GM12891 (cell line): Measurements from ENCODE around the gene RAB28.

Experiments used
- DNase-seq: peaks from one replicate; pipeline ENCODE4 v3.0.0; 2011; ENCODE audit warnings: low spot score; ENCODE audit not compliant: insufficient read length
- FAIRE-seq: peaks from 2 replicates; lab custom pipeline; 2011; peaks lifted over from hg19 to GRCh38; lab: Jason Lieb, UNC
- PAX5 ChIP-seq: IDR thresholded peaks from 2 replicates; pipeline ENCODE4 v1.6.1; 2011; ENCODE audit warnings: low read length, moderate library complexity, mild to moderate bottlenecking; ENCODE audit not compliant: insufficient read depth, severe bottlenecking
- POLR2A ChIP-seq: IDR thresholded peaks from 2 replicates; pipeline ENCODE4 v1.6.1; 2011; ENCODE audit warnings: low read depth, low read length, control low read depth
- POLR2AphosphoS5 ChIP-seq: IDR thresholded peaks from 2 replicates; pipeline ENCODE4 v1.6.1; 2011; ENCODE audit warnings: low read depth, low read length, control low read depth
- POU2F2 ChIP-seq: IDR thresholded peaks from 2 replicates; pipeline ENCODE4 v1.6.1; 2011; ENCODE audit warnings: low read depth, mild to moderate bottlenecking, control low read depth, low read length, moderate library complexity
- SPI1 ChIP-seq: IDR thresholded peaks from 2 replicates; pipeline ENCODE4 v1.6.1; 2011; ENCODE audit warnings: low read depth, low read length, control low read depth
- TAF1 ChIP-seq: IDR thresholded peaks from 2 replicates; pipeline ENCODE4 v1.6.1; 2011; ENCODE audit warnings: low read depth, low read length, control low read depth

The RAB28 gene

GRCh38 chr4:13511101-13511500 is 27.0 kb upstream of the RAB28 start:
- TF ChIP-seq SPI1 (no peak), POU2F2 (no peak), PAX5 (no peak), POLR2A (no peak), TAF1 (no peak), POLR2AphosphoS5 (no peak)
- FAIRE-seq (no peak), DNase-seq (no peak)

DNA sequence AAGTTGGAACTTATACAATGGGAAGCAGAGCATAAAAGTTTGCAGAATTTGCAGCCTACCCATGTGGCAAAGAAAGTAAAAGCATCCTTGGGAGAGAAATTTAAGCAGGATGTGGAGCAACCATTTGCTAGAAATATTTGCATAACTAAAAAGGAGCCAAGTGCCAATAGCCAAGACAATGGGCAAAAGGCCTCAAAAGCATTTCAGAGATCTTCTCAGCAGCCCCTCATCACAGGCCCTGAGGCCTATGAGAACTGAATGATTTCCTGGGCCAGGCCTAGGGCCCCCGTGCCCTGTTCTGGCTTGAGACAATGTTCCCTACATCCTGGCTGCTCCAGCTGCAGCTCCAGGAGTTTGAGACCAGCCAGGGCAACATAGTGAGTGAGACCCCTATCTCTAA is 25.3 kb upstream of the RAB28 start:
- no peak for TF ChIP-seq POU2F2
- TF ChIP-seq POLR2AphosphoS5 = no peak
- TF ChIP-seq POLR2A = no peak
- TF ChIP-seq SPI1 = no peak
- no peak for DNase-seq
- no peak for FAIRE-seq

- FAIRE-seq (no peak), DNase-seq (no peak)
- TF ChIP-seq POU2F2 = no peak
- TF ChIP-seq POLR2AphosphoS5 = no peak
- no peak for TF ChIP-seq SPI1
- TF ChIP-seq TAF1 = no peak
- no peak for TF ChIP-seq POLR2A
- TF ChIP-seq PAX5 = no peak
These were observed 20.2 kb upstream of the RAB28 start for GRCh38 chr4:13504374-13504773.

DNA sequence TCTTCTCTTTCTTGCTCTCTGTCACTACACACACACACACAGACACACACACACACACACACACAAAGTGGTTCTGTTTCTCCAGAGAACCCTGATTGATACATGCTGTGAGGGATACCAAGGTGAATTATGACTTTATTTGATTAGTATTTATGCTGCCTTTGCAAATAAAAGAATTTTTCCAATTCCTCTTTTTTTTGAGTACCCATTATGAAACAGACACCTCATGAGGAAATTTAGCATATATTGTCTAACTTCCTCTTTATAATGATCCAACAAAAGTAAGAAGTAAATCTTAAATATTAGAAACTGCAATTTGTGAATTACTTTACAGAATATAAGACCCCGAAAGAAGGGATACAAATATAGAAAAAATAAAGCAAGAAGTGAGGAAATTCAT is 14.3 kb upstream of the RAB28 start:
- TF ChIP-seq POLR2AphosphoS5 (no peak), POU2F2 (no peak), POLR2A (no peak), TAF1 (no peak), PAX5 (no peak), SPI1 (no peak)
- no peak for DNase-seq
- FAIRE-seq = no peak

DNA sequence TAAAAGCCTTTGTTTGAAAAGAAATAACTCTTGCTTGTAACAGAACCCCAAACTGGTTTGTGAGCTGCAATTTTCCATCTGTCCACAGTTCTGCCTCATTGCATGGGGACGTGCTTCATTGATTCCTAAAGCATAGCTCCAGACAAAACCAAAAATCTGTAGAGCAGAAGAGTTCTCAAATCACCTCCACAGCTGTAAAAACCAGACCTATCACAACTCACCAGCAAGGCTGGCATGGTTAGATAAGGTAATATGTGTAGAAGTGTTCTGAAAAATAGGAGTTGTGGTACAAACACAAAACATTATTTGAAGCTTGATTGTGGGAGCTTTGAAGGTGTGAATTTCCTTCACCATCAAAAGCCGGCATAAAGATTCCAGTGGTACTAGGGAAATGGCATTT is 12.5 kb upstream of the RAB28 start:
- DNase-seq = no peak
- no peak for FAIRE-seq
- TF ChIP-seq POU2F2 = no peak
- TF ChIP-seq PAX5 = no peak
- TF ChIP-seq POLR2AphosphoS5 = no peak
- TF ChIP-seq POLR2A = no peak

GRCh38 chr4:13495753-13496152 is 11.6 kb upstream of the RAB28 start:
- FAIRE-seq = no peak
- DNase-seq = no peak
- TF ChIP-seq TAF1 (no peak), POU2F2 (no peak), POLR2A (no peak), POLR2AphosphoS5 (no peak), PAX5 (no peak), SPI1 (no peak)

DNA sequence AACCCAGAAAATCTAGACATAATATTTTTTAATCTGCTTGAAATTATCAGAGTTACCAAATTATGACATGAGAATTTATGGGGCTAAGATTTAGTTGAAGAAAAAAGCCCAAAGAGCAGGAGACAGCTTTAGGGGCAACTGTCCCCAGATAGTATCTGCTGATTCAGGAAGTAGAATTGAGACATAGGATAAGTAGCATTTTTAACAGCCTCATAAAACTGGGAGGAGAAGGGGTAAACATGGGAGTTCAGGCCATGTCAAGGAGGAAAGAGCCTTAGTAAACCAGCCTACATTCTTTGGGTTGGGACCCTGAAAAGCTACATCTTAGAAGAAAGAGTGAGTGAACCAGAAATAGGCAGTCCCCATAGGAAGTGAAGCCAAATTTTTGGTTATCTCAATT is 9.7 kb upstream of the RAB28 start:
- FAIRE-seq (no peak), DNase-seq (no peak)
- TF ChIP-seq POLR2AphosphoS5 (no peak), PAX5 (no peak), SPI1 (no peak), TAF1 (no peak), POU2F2 (no peak), POLR2A (no peak)

DNA sequence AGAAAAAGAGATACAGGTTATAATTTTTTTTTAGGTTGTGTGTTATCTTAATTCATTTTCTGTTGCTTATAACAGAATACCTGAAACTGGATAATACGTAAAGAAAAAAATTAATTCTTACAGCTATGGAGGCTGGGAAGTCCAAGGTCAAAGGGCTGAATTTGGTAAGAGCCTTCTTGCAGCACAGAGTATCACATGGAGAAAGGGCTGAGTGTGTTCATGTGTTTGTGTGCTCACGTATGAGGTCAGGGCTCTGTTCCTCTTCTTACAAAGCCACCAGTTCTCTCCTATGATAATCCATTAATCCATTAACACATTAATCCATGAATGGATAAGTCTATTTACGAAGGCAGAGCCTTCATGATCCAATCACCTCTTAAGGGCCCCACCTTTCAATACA is 8.6 kb upstream of the RAB28 start:
- TF ChIP-seq PAX5 (no peak), POLR2A (no peak), TAF1 (no peak), SPI1 (no peak), POLR2AphosphoS5 (no peak), POU2F2 (no peak)
- FAIRE-seq (no peak), DNase-seq (no peak)

- FAIRE-seq (no peak), DNase-seq (no peak)
- TF ChIP-seq TAF1 = no peak
- no peak for TF ChIP-seq POLR2AphosphoS5
- TF ChIP-seq SPI1 = no peak
- no peak for TF ChIP-seq POU2F2
- TF ChIP-seq POLR2A = no peak
- TF ChIP-seq PAX5 = no peak
These were observed 645 bp upstream of the RAB28 start for GRCh38 chr4:13484749-13485221.

GRCh38 chr4:13483768-13484121 is 395 bp downstream of the RAB28 start:
- DNase-seq (peak; percentile 1), FAIRE-seq (no peak)
- TF ChIP-seq SPI1 = no peak
- TF ChIP-seq PAX5 = no peak
- no peak for TF ChIP-seq POU2F2
- no peak for TF ChIP-seq TAF1
- TF ChIP-seq POLR2A = no peak
- TF ChIP-seq POLR2AphosphoS5 = no peak

GRCh38 chr4:13483136-13483767 is 888 bp downstream of the RAB28 start:
- DNase-seq = peak; percentile 9
- peak; percentile 64 for FAIRE-seq
- TF ChIP-seq TAF1 (no peak), POLR2A (no peak), POLR2AphosphoS5 (no peak), POU2F2 (no peak), PAX5 (no peak), SPI1 (no peak)
